ENCODE results near the gene HOXA9. TPM values are rescaled to one million over a fixed set of nuclear protein-coding genes. Genes with fewer than 3 reads are reported as not detected.

The HOXA9 gene
- total RNA-seq, 1 experiment from 2014 or later: 16.7 TPM

DNA sequence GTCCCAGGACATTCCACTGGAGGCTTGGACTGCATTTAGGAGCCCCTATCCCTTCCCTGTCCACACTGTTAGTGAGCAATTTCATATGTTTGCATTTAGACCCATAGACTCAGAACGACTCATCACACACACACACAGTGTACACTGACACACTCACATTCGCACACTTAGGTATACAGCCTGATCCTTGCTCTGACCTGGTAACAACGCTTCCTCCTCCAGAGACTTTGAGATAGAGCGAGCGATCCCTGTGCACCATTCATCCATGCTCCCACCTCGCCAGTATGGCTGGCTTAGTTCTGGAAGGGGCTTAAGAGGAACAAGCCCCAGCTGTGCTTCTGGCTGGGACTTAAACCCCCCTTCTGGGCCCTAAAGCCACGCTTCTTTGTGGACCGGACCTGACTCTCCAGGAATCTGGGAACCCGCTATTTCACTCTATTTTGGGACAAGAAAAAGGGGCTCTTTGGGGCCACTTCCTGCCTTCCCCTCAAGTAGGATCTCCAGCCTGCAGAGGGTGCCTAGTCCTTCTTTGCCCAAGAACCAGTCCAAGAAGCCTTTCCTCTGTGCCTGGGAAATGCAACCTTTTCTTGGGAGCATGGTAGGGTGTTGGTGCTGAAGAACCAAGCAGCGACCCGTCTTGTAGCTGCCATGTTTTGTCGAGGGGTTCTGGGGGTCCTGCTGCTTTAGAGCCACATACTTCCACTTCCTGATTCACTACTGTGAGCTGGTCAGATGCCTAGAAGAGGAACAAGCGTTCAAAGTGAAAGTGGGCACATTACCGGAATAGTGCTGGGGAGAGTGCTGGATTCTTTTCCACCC is 35.6 kb upstream of the HOXA9 start:
- intact Hi-C loops (cut with micrococcal nuclease; ENCODE audit: unreplicated experiment): loop anchor here (2.0 kb wide), 1 partner anchor 404 kb away; no protein-coding TSS in a partner anchor
- DNase-seq: no peak
- no peaks in the 10 kb centered on the region for H3K36me3 Mint-ChIP-seq (ENCODE audit: insufficient read depth, unreplicated experiment)
- H3K4me1 ChIP-seq: peaks cover 8% of the 10 kb centered on the region
- POLR2A ChIA-PET: no interaction called here
- no peak overlapping the region for H3K27ac Mint-ChIP-seq (ENCODE audit: unreplicated experiment)
- no peaks in the 10 kb centered on the region for H3K36me3 ChIP-seq (ENCODE audit: control insufficient read depth, insufficient read depth, low read length)
- no peaks in the 10 kb centered on the region for H3K9me3 Mint-ChIP-seq (ENCODE audit: unreplicated experiment)
- peak overlapping the region; percentile 59 for H3K4me3 ChIP-seq (ENCODE audit: low read depth, low read length)
- TF ChIP-seq, protein P1, sequence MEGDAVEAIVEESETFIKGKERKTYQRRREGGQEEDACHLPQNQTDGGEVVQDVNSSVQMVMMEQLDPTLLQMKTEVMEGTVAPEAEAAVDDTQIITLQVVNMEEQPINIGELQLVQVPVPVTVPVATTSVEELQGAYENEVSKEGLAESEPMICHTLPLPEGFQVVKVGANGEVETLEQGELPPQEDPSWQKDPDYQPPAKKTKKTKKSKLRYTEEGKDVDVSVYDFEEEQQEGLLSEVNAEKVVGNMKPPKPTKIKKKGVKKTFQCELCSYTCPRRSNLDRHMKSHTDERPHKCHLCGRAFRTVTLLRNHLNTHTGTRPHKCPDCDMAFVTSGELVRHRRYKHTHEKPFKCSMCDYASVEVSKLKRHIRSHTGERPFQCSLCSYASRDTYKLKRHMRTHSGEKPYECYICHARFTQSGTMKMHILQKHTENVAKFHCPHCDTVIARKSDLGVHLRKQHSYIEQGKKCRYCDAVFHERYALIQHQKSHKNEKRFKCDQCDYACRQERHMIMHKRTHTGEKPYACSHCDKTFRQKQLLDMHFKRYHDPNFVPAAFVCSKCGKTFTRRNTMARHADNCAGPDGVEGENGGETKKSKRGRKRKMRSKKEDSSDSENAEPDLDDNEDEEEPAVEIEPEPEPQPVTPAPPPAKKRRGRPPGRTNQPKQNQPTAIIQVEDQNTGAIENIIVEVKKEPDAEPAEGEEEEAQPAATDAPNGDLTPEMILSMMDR (IDR thresholded peaks at IDR 0.05; ENCODE audit: insufficient read depth in 1 of 2, low read depth in 1 of 2, low read length in 1 of 2, severe bottlenecking in 1 of 2, unreplicated experiment in 1 of 2): no peak
- H3K4me3 Mint-ChIP-seq (ENCODE audit: unreplicated experiment): peak overlapping the region; percentile 84
- H3K9me3 ChIP-seq: no peaks in the 10 kb centered on the region
- CTCF ChIA-PET: interaction anchor here (0.5 to 1.5 kb wide), 3 partner anchors 405 to 720 kb away, joined by 3 to 8 read pairs (median 8); no protein-coding TSS in a partner anchor
- H3K4me1 Mint-ChIP-seq (ENCODE audit: low read depth, unreplicated experiment): no peaks in the 10 kb centered on the region
- peaks cover 16% of the 10 kb centered on the region for H3K27me3 Mint-ChIP-seq (ENCODE audit: insufficient read depth, unreplicated experiment)
- peaks cover 2% of the 10 kb centered on the region for H3K27me3 ChIP-seq (replicated peaks; ENCODE audit: control insufficient read depth, insufficient read depth, low read length)
- no TSS peak for BruUV-seq (replicated peaks)

DNA sequence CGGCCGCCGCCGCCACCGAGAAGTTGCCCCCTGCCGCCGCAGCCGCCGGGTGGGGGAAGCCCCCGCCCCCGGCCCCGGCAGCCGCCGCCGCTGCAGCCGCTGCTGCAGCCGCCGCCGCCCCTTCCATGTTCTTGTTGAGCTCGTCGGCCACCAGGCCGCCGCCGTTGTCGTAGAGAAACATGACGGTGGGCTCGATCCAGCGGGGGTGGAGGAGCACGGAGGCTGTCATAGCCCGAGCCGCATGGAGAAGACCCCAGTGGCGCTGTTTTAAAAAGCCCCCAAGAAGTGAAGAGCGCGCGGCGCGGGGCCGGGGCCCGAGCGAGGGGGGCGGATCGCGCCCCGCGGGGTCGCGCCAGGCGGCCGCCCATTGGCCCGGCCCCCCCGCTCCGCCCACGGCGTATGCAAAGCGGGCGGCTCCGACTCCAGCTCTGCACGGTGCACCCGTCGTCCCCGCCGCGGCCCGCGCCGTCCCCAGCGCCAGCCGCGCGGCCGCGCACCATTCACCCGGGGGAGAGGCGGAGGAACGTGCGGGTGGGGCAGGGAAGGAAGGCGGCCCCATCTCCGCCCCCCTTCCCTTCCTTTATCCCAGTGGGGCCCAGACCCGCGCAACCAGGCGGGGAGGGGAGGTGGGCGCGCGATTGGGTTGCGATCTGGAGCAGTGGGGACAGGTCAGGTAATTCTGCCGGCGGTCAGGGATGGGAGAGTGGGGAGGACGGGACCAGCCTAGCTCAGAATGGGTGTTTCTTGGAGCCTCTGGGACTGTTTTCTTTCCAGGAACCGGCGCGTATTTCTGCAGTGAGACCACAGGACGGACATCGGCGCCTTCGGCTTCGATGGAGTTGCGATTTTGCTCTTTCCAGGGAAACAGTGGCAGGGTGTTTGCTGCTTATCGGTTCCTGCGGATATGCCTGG is 34.8 kb upstream of the HOXA9 start, which contains the start of gene HOXA13:
Gene HOXA13, minus strand, starts transcription at position 243 of the 912 bp plus-strand sequence. Its CDS starts 14 bp downstream, at position 229.
- intact Hi-C loops (cut with micrococcal nuclease; ENCODE audit: unreplicated experiment): loop anchor here (2.0 to 5.0 kb wide), 2 partner anchors 405 to 582 kb away; no protein-coding TSS in a partner anchor

More for the DNA sequence above, 34.8 kb upstream of the HOXA9 start, which contains the start of gene HOXA13:
- H3K9me3 Mint-ChIP-seq (ENCODE audit: unreplicated experiment): no peaks in the 10 kb centered on the region
- POLR2A ChIA-PET: interaction anchor here (0.6 kb wide), 1 partner anchor 544 kb away, joined by 8 read pairs; no protein-coding TSS in a partner anchor
- no peaks in the 10 kb centered on the region for H3K4me1 Mint-ChIP-seq (ENCODE audit: low read depth, unreplicated experiment)
- TF ChIP-seq, protein P1 (IDR thresholded peaks at IDR 0.05; ENCODE audit: insufficient read depth in 1 of 2, low read depth in 1 of 2, low read length in 1 of 2, severe bottlenecking in 1 of 2, unreplicated experiment in 1 of 2): no peak
- Histone ChIP-seq H3K36me3 (ENCODE audit: control insufficient read depth, insufficient read depth, low read length) (no peaks in the 10 kb centered on the region), H3K4me1 (peaks cover 8% of the 10 kb centered on the region), H3K27me3 (replicated peaks; ENCODE audit: control insufficient read depth, insufficient read depth, low read length) (peaks cover 2% of the 10 kb centered on the region), H3K4me3 (ENCODE audit: low read depth, low read length) (peak within 1 kb of the TSS; percentile 59), H3K9me3 (no peaks in the 10 kb centered on the region)
- peak within 1 kb of the TSS; percentile 84 for H3K4me3 Mint-ChIP-seq (ENCODE audit: unreplicated experiment)
- no peaks in the 10 kb centered on the region for H3K36me3 Mint-ChIP-seq (ENCODE audit: insufficient read depth, unreplicated experiment)
- peaks cover 13% of the 10 kb centered on the region for H3K27me3 Mint-ChIP-seq (ENCODE audit: insufficient read depth, unreplicated experiment)
- no TSS peak for BruUV-seq (replicated peaks)
- CTCF ChIA-PET: interaction anchor here (0.5 to 1.5 kb wide), 10 partner anchors 10 to 721 kb away, joined by 3 to 8 read pairs (median 3); no protein-coding TSS in a partner anchor
- no peak within 1 kb of the TSS for H3K27ac Mint-ChIP-seq (ENCODE audit: unreplicated experiment)
- DNase-seq: peak; percentile 73 to 83

All from Caco-2 (cell line).